NCI-H1092 treated with DMSO at 0.1 percent for 48 hours (cell line): Measurements from ENCODE around the gene TANK.
"Not testable (repeated sequence)": the region's sequence is repeated elsewhere in the genome, so short reads cannot be mapped to it uniquely, and the experiment has no call there.

ENCODE experiments used
- DNase-seq: peaks from one replicate; lab custom pipeline; 2025; lab: John Stamatoyannopoulos, UW

The TANK gene

GRCh38 chr2:161166538-161167409 is 6.5 kb downstream of the TANK start:
- no peak for DNase-seq

GRCh38 chr2:161169335-161169734 is 9.1 kb downstream of the TANK start:
- no peak for DNase-seq

GRCh38 chr2:161170377-161170776 is 10.1 kb downstream of the TANK start:
- peak; percentile 0 for DNase-seq

- DNase-seq, result no peak
Measured at GRCh38 chr2:161170958-161171932, 11.0 kb downstream of the TANK start.

- DNase-seq, result no peak
Measured at GRCh38 chr2:161172901-161173540, 12.8 kb downstream of the TANK start.

GRCh38 chr2:161173541-161174194 is 13.4 kb downstream of the TANK start:
- DNase-seq, result no peak

GRCh38 chr2:161177969-161178368 is 17.7 kb downstream of the TANK start:
- no peak for DNase-seq

GRCh38 chr2:161178756-161179155 is 18.5 kb downstream of the TANK start:
- DNase-seq, result no peak

GRCh38 chr2:161190050-161190449 is 29.8 kb downstream of the TANK start:
- DNase-seq, result no peak

GRCh38 chr2:161195602-161196001 is 35.4 kb downstream of the TANK start:
- not testable (repeated sequence) for DNase-seq

- DNase-seq, result no peak
Measured at GRCh38 chr2:161199912-161200701, 39.9 kb downstream of the TANK start.

- no peak for DNase-seq
Measured at GRCh38 chr2:161204846-161205245, 44.6 kb downstream of the TANK start.

GRCh38 chr2:161206471-161207032 is 46.3 kb downstream of the TANK start:
- no peak for DNase-seq

- no peak for DNase-seq
Measured at GRCh38 chr2:161207941-161208340, 47.7 kb downstream of the TANK start.

- DNase-seq, result no peak
Measured at GRCh38 chr2:161208527-161209139, 48.4 kb downstream of the TANK start.

GRCh38 chr2:161209902-161210301 is 49.7 kb downstream of the TANK start:
- no peak for DNase-seq

- no peak for DNase-seq
Measured at GRCh38 chr2:161217597-161218185, 57.5 kb downstream of the TANK start.

- DNase-seq, result no peak
Measured at GRCh38 chr2:161219211-161219610, 59.0 kb downstream of the TANK start.

GRCh38 chr2:161223139-161223732 is 63.0 kb downstream of the TANK start:
- peak; percentile 28 for DNase-seq
